ELR (cell line): ENCODE results near the gene FAM222A.
A peak's percentile ranks its signal among the peaks of the same experiment; 100 is the strongest.

Experiments
- DNase-seq: peaks from one replicate; pipeline ENCODE4 v3.0.0-alpha.2; 2015; ENCODE audit warnings: low read depth

The FAM222A gene

GRCh38 chr12:109724321-109724892 is 10.8 kb downstream of the FAM222A start:
- DNase-seq: no peak

- DNase-seq: no peak
Observed at GRCh38 chr12:109725321-109726105, 11.9 kb downstream of the FAM222A start.

GRCh38 chr12:109726106-109726497 is 12.5 kb downstream of the FAM222A start:
- DNase-seq: no peak

GRCh38 chr12:109726511-109727038 is 12.9 kb downstream of the FAM222A start:
- no peak for DNase-seq

GRCh38 chr12:109727039-109727723 is 13.6 kb downstream of the FAM222A start:
- DNase-seq: no peak

GRCh38 chr12:109727746-109728726 is 14.4 kb downstream of the FAM222A start:
- no peak for DNase-seq

GRCh38 chr12:109728921-109729320 is 15.3 kb downstream of the FAM222A start:
- DNase-seq: no peak

GRCh38 chr12:109729371-109729781 is 15.8 kb downstream of the FAM222A start:
- DNase-seq: no peak

- DNase-seq: no peak
Observed at GRCh38 chr12:109729801-109730200, 16.2 kb downstream of the FAM222A start.

GRCh38 chr12:109730306-109731145 is 16.9 kb downstream of the FAM222A start:
- no peak for DNase-seq

GRCh38 chr12:109731231-109731731 is 17.7 kb downstream of the FAM222A start:
- DNase-seq: no peak

- DNase-seq: no peak
Observed at GRCh38 chr12:109731806-109732205, 18.2 kb downstream of the FAM222A start.

- no peak for DNase-seq
Observed at GRCh38 chr12:109732321-109733305, 19.0 kb downstream of the FAM222A start.

GRCh38 chr12:109734219-109735000 is 20.8 kb downstream of the FAM222A start:
- peak; percentile 8 for DNase-seq

GRCh38 chr12:109735051-109735521 is 21.5 kb downstream of the FAM222A start:
- no peak for DNase-seq

- no peak for DNase-seq
Observed at GRCh38 chr12:109735825-109736551, 22.4 kb downstream of the FAM222A start.

- DNase-seq: peak; percentile 53
Observed at GRCh38 chr12:109736552-109737108, 23.0 kb downstream of the FAM222A start.
